Measurements from ENCODE around the gene OSMR.

- TF ChIP-seq EZH2 (IDR thresholded peaks at IDR 0.05; ENCODE audit: borderline replicate concordance, low read depth, low read length, severe bottlenecking) (no peak), CTCF (IDR thresholded peaks at IDR 0.05; ENCODE audit: borderline replicate concordance, extremely low read depth, low read length, poor library complexity, severe bottlenecking) (no peak)
These were observed 102.7 kb downstream of the OSMR start for GRCh38 chr5:38948501-38948900.

All from DND-41 (cell line).